Duodenal mucosa (tissue), 2 donors: ENCODE results near the gene ST8SIA1.

ENCODE experiments used
- H3K27ac ChIP-seq: one replicate; pipeline ENCODE4 v1.7.0; 2013; ENCODE audit warnings: low read depth, low read length
- H3K27me3 ChIP-seq, 2 donors: one replicate each; pipeline ENCODE4 v1.7.0; 2013; ENCODE audit warnings: low read length in 2 of 2, control low read depth in 1 of 2; ENCODE audit not compliant: insufficient read depth in 2 of 2, control insufficient read depth in 1 of 2
- H3K36me3 ChIP-seq, 2 donors: one replicate each; pipeline ENCODE4 v1.7.0; 2013; ENCODE audit warnings: low read length in 2 of 2, control low read depth in 1 of 2; ENCODE audit not compliant: insufficient read depth in 2 of 2, control insufficient read depth in 1 of 2
- H3K4me1 ChIP-seq, 2 donors: one replicate each; pipeline ENCODE4 v1.7.0; 2013; ENCODE audit warnings: low read length in 2 of 2, control low read depth in 1 of 2; ENCODE audit not compliant: insufficient read depth in 2 of 2, control insufficient read depth in 1 of 2
- H3K4me3 ChIP-seq, 2 donors: one replicate each; pipeline ENCODE4 v1.7.0; 2013; ENCODE audit warnings: low read length in 2 of 2, low read depth in 1 of 2
- H3K9ac ChIP-seq, 2 donors: one replicate each; pipeline ENCODE4 v1.7.0; 2013; ENCODE audit warnings: low read length in 2 of 2, low read depth in 1 of 2
- H3K9me3 ChIP-seq, 2 donors: one replicate each; pipeline ENCODE4 v1.7.0; 2013; ENCODE audit warnings: low read length in 2 of 2, control low read depth in 1 of 2; ENCODE audit not compliant: control insufficient read depth in 1 of 2

Gene ST8SIA1

GRCh38 chr12:22271023-22271422, 63.5 kb downstream of the ST8SIA1 start:
- H3K36me3 ChIP-seq: no peaks in the 10 kb centered on the region
- H3K27ac ChIP-seq: no peak overlapping the region
- H3K4me1 ChIP-seq: no peaks in the 10 kb centered on the region
- H3K9ac ChIP-seq: no peak overlapping the region
- no peak overlapping the region for H3K4me3 ChIP-seq
- H3K9me3 ChIP-seq: no peaks in the 10 kb centered on the region
- H3K27me3 ChIP-seq: no peaks in the 10 kb centered on the region

- no peak overlapping the region for H3K9ac ChIP-seq
- no peaks in the 10 kb centered on the region for H3K9me3 ChIP-seq
- H3K4me3 ChIP-seq: no peak overlapping the region
- H3K36me3 ChIP-seq: no peaks in the 10 kb centered on the region
- no peak overlapping the region for H3K27ac ChIP-seq
- no peaks in the 10 kb centered on the region for H3K4me1 ChIP-seq
- no peaks in the 10 kb centered on the region for H3K27me3 ChIP-seq
Observed at GRCh38 chr12:22268973-22269372, 65.5 kb downstream of the ST8SIA1 start.

- H3K36me3 ChIP-seq: no peaks in the 10 kb centered on the region
- H3K4me1 ChIP-seq: no peaks in the 10 kb centered on the region
- no peak overlapping the region for H3K9ac ChIP-seq
- no peak overlapping the region for H3K4me3 ChIP-seq
- H3K27ac ChIP-seq: no peak overlapping the region
- H3K9me3 ChIP-seq: no peaks in the 10 kb centered on the region
- no peaks in the 10 kb centered on the region for H3K27me3 ChIP-seq
Observed at GRCh38 chr12:22268406-22268805, 66.1 kb downstream of the ST8SIA1 start.

- Histone ChIP-seq H3K27me3 (no peaks in the 10 kb centered on the region), H3K36me3 (no peaks in the 10 kb centered on the region), H3K9ac (no peak overlapping the region), H3K9me3 (no peaks in the 10 kb centered on the region), H3K27ac (no peak overlapping the region), H3K4me1 (no peaks in the 10 kb centered on the region), H3K4me3 (no peak overlapping the region)
Observed at GRCh38 chr12:22266101-22266500, 68.4 kb downstream of the ST8SIA1 start.

- H3K27ac ChIP-seq: no peak overlapping the region
Observed at GRCh38 chr12:22264380-22264779, 70.1 kb downstream of the ST8SIA1 start.

GRCh38 chr12:22262309-22262708, 72.2 kb downstream of the ST8SIA1 start:
- H3K9me3 ChIP-seq: no peaks in the 10 kb centered on the region
- no peak overlapping the region for H3K4me3 ChIP-seq
- H3K4me1 ChIP-seq: no peaks in the 10 kb centered on the region
- no peak overlapping the region for H3K9ac ChIP-seq
- no peaks in the 10 kb centered on the region for H3K36me3 ChIP-seq
- no peak overlapping the region for H3K27ac ChIP-seq
- H3K27me3 ChIP-seq: no peaks in the 10 kb centered on the region

More at GRCh38 chr12:22264380-22264779, 70.1 kb downstream of the ST8SIA1 start:
- Histone ChIP-seq H3K9ac (no peak overlapping the region), H3K9me3 (no peaks in the 10 kb centered on the region), H3K36me3 (no peaks in the 10 kb centered on the region), H3K27me3 (no peaks in the 10 kb centered on the region), H3K4me1 (no peaks in the 10 kb centered on the region), H3K4me3 (no peak overlapping the region)

- Histone ChIP-seq H3K4me3 (no peak overlapping the region), H3K4me1 (no peaks in the 10 kb centered on the region), H3K36me3 (no peaks in the 10 kb centered on the region), H3K9ac (no peak overlapping the region), H3K27ac (no peak overlapping the region), H3K27me3 (no peaks in the 10 kb centered on the region), H3K9me3 (no peaks in the 10 kb centered on the region)
Observed at GRCh38 chr12:22257100-22257499, 77.4 kb downstream of the ST8SIA1 start.

GRCh38 chr12:22256605-22257004, 77.9 kb downstream of the ST8SIA1 start:
- Histone ChIP-seq H3K9me3 (no peaks in the 10 kb centered on the region), H3K36me3 (no peaks in the 10 kb centered on the region), H3K27me3 (no peaks in the 10 kb centered on the region), H3K9ac (no peak overlapping the region), H3K4me1 (no peaks in the 10 kb centered on the region), H3K27ac (no peak overlapping the region), H3K4me3 (no peak overlapping the region)

- H3K36me3 ChIP-seq: no peaks in the 10 kb centered on the region
- H3K27me3 ChIP-seq: no peaks in the 10 kb centered on the region
- H3K27ac ChIP-seq: no peak overlapping the region
- H3K4me1 ChIP-seq: no peaks in the 10 kb centered on the region
- no peak overlapping the region for H3K9ac ChIP-seq
- H3K4me3 ChIP-seq: no peak overlapping the region
- no peaks in the 10 kb centered on the region for H3K9me3 ChIP-seq
Observed at GRCh38 chr12:22256041-22256441, 78.5 kb downstream of the ST8SIA1 start.

GRCh38 chr12:22255097-22255496, 79.4 kb downstream of the ST8SIA1 start:
- Histone ChIP-seq H3K9ac (no peak overlapping the region), H3K36me3 (no peaks in the 10 kb centered on the region), H3K4me3 (no peak overlapping the region), H3K4me1 (no peaks in the 10 kb centered on the region), H3K27ac (no peak overlapping the region), H3K27me3 (no peaks in the 10 kb centered on the region), H3K9me3 (no peaks in the 10 kb centered on the region)

GRCh38 chr12:22254478-22254877, 80.0 kb downstream of the ST8SIA1 start:
- Histone ChIP-seq H3K27ac (no peak overlapping the region), H3K9me3 (no peaks in the 10 kb centered on the region), H3K27me3 (no peaks in the 10 kb centered on the region), H3K36me3 (no peaks in the 10 kb centered on the region), H3K4me3 (no peak overlapping the region), H3K9ac (no peak overlapping the region), H3K4me1 (no peaks in the 10 kb centered on the region)
